Loucy (cell line): ENCODE measurements around the gene PAX5.

Experiments used
- H2AFZ ChIP-seq: fragments of 200-600 bp; sonication (generic); 2 replicates; pipeline ENCODE4 v1.6.0; 2016; ENCODE audit warnings: antibody characterized with exemption, mild to moderate bottlenecking, low read length, moderate library complexity
- H3F3A ChIP-seq: fragments of 200-600 bp; 2 replicates; pipeline ENCODE4 v1.6.0; 2016; ENCODE audit warnings: antibody characterized with exemption, low read depth, mild to moderate bottlenecking
- H3K27me3 ChIP-seq: fragments of 200-600 bp; sonication (generic); 2 replicates; pipeline ENCODE4 v1.6.1; 2014; ENCODE audit warnings: low read length, mild to moderate bottlenecking; ENCODE audit not compliant: insufficient read depth, poor library complexity, severe bottlenecking
- H3K36me3 ChIP-seq: fragments of 200-600 bp; sonication (generic); 2 replicates; pipeline ENCODE4 v1.6.1; 2016; ENCODE audit warnings: low read length; ENCODE audit not compliant: insufficient read depth
- H3K4me1 ChIP-seq: fragments of 200-600 bp; sonication (generic); 2 replicates; pipeline ENCODE4 v1.5.1; 2014; ENCODE audit warnings: low read length, mild to moderate bottlenecking; ENCODE audit not compliant: insufficient read depth, poor library complexity, severe bottlenecking
- H3K4me2 ChIP-seq: fragments of 200-600 bp; sonication (generic); 2 replicates; pipeline ENCODE4 v1.6.0; 2014; ENCODE audit warnings: antibody characterized with exemption, low read length, low read depth, mild to moderate bottlenecking; ENCODE audit not compliant: poor library complexity, severe bottlenecking
- H3K4me3 ChIP-seq: fragments of 200-600 bp; sonication (generic); 2 replicates; pipeline ENCODE4 v1.5.1; 2014; ENCODE audit warnings: low read length, mild to moderate bottlenecking, mixed read lengths; ENCODE audit not compliant: poor library complexity, severe bottlenecking
- H3K79me2 ChIP-seq: fragments of 200-600 bp; sonication (generic); 2 replicates; pipeline ENCODE4 v1.6.1; 2014; ENCODE audit warnings: low read length; ENCODE audit not compliant: insufficient read depth
- H3K9ac ChIP-seq: fragments of 200-600 bp; sonication (generic); 2 replicates; pipeline ENCODE4 v1.6.0; 2014; ENCODE audit warnings: mild to moderate bottlenecking, low read depth, low read length, moderate library complexity; ENCODE audit not compliant: poor library complexity, severe bottlenecking
- H3K9me2 ChIP-seq: fragments of 200-600 bp; sonication (generic); replicated peaks from 2 replicates; pipeline ENCODE4 v1.6.1; 2016; ENCODE audit warnings: low read depth, low read length, mixed read lengths
- H3K9me3 ChIP-seq: fragments of 200-600 bp; sonication (generic); 2 replicates; pipeline ENCODE4 v1.6.1; 2014; ENCODE audit warnings: mild to moderate bottlenecking, antibody characterized with exemption, low read length, low read depth; ENCODE audit not compliant: insufficient read depth
- H4K20me1 ChIP-seq: fragments of 200-600 bp; sonication (generic); 2 replicates; pipeline ENCODE4 v1.6.0; 2014; ENCODE audit warnings: antibody characterized with exemption, low read length, mild to moderate bottlenecking; ENCODE audit not compliant: insufficient read depth, poor library complexity, severe bottlenecking
- EZH2phosphoT487 ChIP-seq: fragments of 200-600 bp; IDR thresholded peaks from 2 replicates; pipeline ENCODE4 v1.6.1; 2018; ENCODE audit warnings: antibody characterized with exemption, mild to moderate bottlenecking, moderate library complexity, borderline replicate concordance
- TF ChIP-seq, protein P1 (sequence below): fragments of 200-600 bp; sonication (generic); conservative IDR thresholded peaks from 2 replicates; pipeline ENCODE4 v1.5.1; 2014; ENCODE audit warnings: mild to moderate bottlenecking, antibody characterized with exemption, low read length

Gene PAX5

DNA sequence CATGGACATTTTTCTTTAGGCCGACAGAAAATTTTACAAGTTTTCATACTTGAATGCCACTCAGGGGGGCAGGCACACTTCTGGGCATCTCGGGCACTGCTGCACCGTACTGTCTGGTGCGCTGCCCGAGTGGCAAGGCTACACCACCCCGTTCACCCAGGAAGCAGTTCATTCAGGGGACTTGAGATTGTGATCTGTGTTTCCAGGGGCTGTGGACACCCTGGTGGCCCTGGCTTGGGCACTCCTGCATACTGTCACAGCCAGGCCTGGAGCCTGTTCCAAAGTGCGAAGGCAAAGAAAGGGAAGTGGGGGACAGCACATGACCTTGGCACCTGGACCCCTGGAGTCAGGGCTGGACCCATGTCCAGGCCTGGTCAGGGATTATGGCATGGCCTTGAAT is 197.6 kb downstream of the PAX5 start:
- no peak overlapping the region for H3K4me2 ChIP-seq
- H3K36me3 ChIP-seq, result no peaks in the 10 kb centered on the region
- H2AFZ ChIP-seq, result no peak overlapping the region
- peaks cover 9% of the 10 kb centered on the region for H3K4me1 ChIP-seq
- no peaks in the 10 kb centered on the region for H3K27me3 ChIP-seq
- no peaks in the 10 kb centered on the region for H3K79me2 ChIP-seq
- H3K4me3 ChIP-seq, result no peak overlapping the region
- no peak for TF ChIP-seq EZH2phosphoT487
- TF ChIP-seq, protein P1, sequence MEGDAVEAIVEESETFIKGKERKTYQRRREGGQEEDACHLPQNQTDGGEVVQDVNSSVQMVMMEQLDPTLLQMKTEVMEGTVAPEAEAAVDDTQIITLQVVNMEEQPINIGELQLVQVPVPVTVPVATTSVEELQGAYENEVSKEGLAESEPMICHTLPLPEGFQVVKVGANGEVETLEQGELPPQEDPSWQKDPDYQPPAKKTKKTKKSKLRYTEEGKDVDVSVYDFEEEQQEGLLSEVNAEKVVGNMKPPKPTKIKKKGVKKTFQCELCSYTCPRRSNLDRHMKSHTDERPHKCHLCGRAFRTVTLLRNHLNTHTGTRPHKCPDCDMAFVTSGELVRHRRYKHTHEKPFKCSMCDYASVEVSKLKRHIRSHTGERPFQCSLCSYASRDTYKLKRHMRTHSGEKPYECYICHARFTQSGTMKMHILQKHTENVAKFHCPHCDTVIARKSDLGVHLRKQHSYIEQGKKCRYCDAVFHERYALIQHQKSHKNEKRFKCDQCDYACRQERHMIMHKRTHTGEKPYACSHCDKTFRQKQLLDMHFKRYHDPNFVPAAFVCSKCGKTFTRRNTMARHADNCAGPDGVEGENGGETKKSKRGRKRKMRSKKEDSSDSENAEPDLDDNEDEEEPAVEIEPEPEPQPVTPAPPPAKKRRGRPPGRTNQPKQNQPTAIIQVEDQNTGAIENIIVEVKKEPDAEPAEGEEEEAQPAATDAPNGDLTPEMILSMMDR, result no peak
- H3K9me3 ChIP-seq, result no peaks in the 10 kb centered on the region
- no peaks in the 10 kb centered on the region for H3F3A ChIP-seq
- H4K20me1 ChIP-seq, result no peaks in the 10 kb centered on the region
- no peaks in the 10 kb centered on the region for H3K9me2 ChIP-seq
- H3K9ac ChIP-seq, result no peak overlapping the region

DNA sequence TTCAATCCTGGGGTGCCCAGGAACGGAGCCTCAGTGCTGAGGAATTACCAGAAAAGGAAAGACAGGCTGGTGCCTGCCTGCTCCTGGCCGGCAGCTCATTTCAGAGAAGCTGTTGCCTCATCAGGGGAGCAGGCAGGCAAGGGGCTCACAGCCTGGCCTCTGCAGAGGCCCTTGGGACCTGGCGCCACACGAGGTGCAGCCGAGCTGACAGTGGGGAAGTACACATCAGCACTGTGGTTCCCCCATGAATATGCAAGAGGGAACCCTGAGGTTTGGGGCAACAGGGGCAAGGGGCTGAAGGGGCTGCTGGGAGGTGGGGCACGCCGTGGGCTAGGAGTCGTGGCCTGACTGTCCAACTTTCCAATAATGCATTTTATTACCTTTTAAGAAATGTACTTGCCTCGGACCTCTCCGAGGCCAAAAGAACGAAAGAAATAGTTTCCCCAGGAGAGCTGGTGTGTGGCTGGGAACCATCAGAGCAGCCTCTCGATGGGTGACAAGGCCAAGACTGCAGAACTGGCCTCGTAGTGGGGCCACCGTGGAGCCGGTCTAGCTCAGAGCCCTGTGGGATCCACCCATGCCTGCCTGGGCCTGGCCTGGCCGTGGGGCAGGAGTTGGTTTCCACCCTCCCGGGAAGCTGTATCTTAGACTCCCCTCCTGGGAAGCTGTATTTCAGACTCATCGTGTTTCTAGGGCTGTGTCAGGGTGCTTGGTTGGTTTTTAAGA is 198.6 kb downstream of the PAX5 start:
- no peaks in the 10 kb centered on the region for H3K9me2 ChIP-seq
- H3K4me2 ChIP-seq, result no peak overlapping the region
- H3K9ac ChIP-seq, result no peak overlapping the region
- H3K36me3 ChIP-seq, result no peaks in the 10 kb centered on the region
- no peak overlapping the region for H2AFZ ChIP-seq
- H3K4me1 ChIP-seq, result peaks cover 9% of the 10 kb centered on the region
- no peaks in the 10 kb centered on the region for H3F3A ChIP-seq
- H3K4me3 ChIP-seq, result no peak overlapping the region
- no peaks in the 10 kb centered on the region for H3K27me3 ChIP-seq
- H4K20me1 ChIP-seq, result no peaks in the 10 kb centered on the region
- no peaks in the 10 kb centered on the region for H3K9me3 ChIP-seq
- no peaks in the 10 kb centered on the region for H3K79me2 ChIP-seq
- TF ChIP-seq, protein P1, result no peak
- TF ChIP-seq EZH2phosphoT487, result no peak

DNA sequence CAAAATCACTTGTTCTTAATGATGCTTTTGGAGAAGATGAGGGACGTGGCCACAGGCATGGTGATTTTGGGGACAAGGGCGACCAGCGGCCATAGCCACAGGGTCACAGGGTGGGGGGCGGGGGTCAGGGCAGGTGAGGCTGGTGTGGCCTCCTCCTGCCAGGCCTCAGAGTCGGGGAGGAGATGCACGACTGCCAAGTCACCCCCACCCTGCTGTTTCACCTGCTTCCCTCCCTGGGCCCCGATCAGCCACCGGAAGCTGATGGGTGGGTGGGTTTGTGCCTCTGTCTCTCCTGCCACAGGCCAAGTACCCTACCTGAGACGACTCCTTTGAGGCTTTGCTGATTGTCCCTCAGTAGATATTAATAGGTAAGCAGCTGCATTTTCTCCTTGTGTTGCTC is 199.3 kb downstream of the PAX5 start:
- TF ChIP-seq, protein P1, result no peak
- TF ChIP-seq EZH2phosphoT487, result no peak

More for the DNA sequence above, 199.3 kb downstream of the PAX5 start:
- H3K4me1 ChIP-seq, result peaks cover 9% of the 10 kb centered on the region
- H3K36me3 ChIP-seq, result no peaks in the 10 kb centered on the region
- H3K27me3 ChIP-seq, result no peaks in the 10 kb centered on the region
- H3K4me3 ChIP-seq, result no peak overlapping the region
- H3K4me2 ChIP-seq, result no peak overlapping the region
- H3K9me3 ChIP-seq, result no peaks in the 10 kb centered on the region
- no peak overlapping the region for H2AFZ ChIP-seq
- H3K9ac ChIP-seq, result no peak overlapping the region
- no peaks in the 10 kb centered on the region for H3F3A ChIP-seq
- no peaks in the 10 kb centered on the region for H3K79me2 ChIP-seq
- no peaks in the 10 kb centered on the region for H4K20me1 ChIP-seq
- H3K9me2 ChIP-seq, result no peaks in the 10 kb centered on the region
